Keratinocyte (primary cell): ENCODE results near the gene TFDP1.

Experiments used
- EZH2 ChIP-seq: IDR thresholded peaks from one replicate; pipeline ENCODE4 v1.6.1; 2012; ENCODE audit warnings: inconsistent platforms, mild to moderate bottlenecking, low read length, moderate library complexity
- TF ChIP-seq, protein P1 (sequence below), 3 experiments: IDR thresholded peaks in 1 of 3; conservative IDR thresholded peaks in 1 of 3; optimal IDR thresholded peaks in 1 of 3; 2 replicates in 2 of 3; 3 replicates in 1 of 3; pipeline versions ENCODE3 to v1.5.1; 2011; ENCODE audit warnings: low read length in 3 of 3, mild to moderate bottlenecking in 3 of 3, moderate library complexity in 2 of 3, control low read depth in 1 of 3, inconsistent platforms in 1 of 3; ENCODE audit not compliant: insufficient read depth in 2 of 3; ENCODE audit errors: extremely low read depth in 1 of 3

DNA sequence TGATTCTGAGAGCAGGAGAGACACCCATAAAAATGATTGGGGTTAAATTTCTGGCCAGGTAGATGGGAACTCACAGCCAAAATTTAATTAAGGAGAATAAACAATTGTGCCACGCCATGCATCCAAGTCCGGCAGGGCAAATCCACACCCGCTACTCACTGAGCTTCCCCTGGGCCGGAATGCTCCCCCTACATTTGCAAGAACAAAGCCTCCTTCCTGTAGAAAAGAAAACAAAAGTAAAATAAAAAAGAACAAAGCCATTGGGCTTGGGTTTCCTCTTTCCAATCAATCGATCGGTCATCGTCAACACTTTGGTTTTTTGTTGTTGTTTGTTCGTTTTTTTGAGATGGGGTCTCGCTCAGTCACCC is 30.2 kb upstream of the TFDP1 start:
- TF ChIP-seq, protein P1, sequence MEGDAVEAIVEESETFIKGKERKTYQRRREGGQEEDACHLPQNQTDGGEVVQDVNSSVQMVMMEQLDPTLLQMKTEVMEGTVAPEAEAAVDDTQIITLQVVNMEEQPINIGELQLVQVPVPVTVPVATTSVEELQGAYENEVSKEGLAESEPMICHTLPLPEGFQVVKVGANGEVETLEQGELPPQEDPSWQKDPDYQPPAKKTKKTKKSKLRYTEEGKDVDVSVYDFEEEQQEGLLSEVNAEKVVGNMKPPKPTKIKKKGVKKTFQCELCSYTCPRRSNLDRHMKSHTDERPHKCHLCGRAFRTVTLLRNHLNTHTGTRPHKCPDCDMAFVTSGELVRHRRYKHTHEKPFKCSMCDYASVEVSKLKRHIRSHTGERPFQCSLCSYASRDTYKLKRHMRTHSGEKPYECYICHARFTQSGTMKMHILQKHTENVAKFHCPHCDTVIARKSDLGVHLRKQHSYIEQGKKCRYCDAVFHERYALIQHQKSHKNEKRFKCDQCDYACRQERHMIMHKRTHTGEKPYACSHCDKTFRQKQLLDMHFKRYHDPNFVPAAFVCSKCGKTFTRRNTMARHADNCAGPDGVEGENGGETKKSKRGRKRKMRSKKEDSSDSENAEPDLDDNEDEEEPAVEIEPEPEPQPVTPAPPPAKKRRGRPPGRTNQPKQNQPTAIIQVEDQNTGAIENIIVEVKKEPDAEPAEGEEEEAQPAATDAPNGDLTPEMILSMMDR (optimal IDR thresholded peaks at IDR 0.05 in 1 of 3, IDR thresholded peaks at IDR 0.05 in 1 of 3, conservative IDR thresholded peaks at IDR 0.05 in 1 of 3; ENCODE audit: extremely low read depth in 1 of 3, insufficient read depth in 2 of 3, low read length in 3 of 3): no peak
- TF ChIP-seq EZH2: no peak
